ENCODE data around the gene GPR143.

GPR143 gene

GRCh38 chrX:9701790-9702189 lies 63.9 kb downstream of the GPR143 start:
- ATAC-seq, result no peak
- TF ChIP-seq RARB (CRISPR knock-in tag; IDR thresholded peaks at IDR 0.05) (no peak), TCF4 (CRISPR knock-in tag; IDR thresholded peaks at IDR 0.05; ENCODE audit: borderline replicate concordance) (no peak)

DNA sequence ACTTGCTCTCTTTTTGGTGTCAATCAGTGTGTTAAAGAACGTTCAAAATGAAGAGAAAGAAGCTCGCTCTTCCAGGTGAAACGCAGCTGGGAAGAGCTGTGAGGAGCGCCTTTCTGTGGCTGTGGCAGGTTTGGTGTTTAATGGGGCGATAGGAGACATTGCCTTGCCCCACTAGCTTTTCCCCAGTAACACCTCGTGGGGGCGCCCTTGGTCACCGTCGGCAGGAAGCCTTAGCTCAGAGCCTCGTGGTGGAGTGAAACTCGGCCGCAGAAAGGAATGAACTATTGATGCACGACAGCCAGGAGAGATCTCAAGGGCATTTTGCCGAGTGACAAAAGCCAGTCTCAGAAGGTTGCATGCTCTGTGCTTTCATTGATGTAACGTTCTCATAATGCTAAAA lies 65.1 kb downstream of the GPR143 start:
- no peak for ATAC-seq
- TF ChIP-seq TCF4 (CRISPR knock-in tag; IDR thresholded peaks at IDR 0.05; ENCODE audit: borderline replicate concordance), result no peak

GRCh38 chrX:9698576-9698975 lies 67.1 kb downstream of the GPR143 start:
- ATAC-seq, result no peak
- TF ChIP-seq RARB (CRISPR knock-in tag; IDR thresholded peaks at IDR 0.05), result no peak
- TF ChIP-seq ZNF565 (CRISPR knock-in tag; conservative IDR thresholded peaks at IDR 0.05; ENCODE audit: low read depth), result no peak

- no peak for ATAC-seq
- TF ChIP-seq TOX (CRISPR knock-in tag; IDR thresholded peaks at IDR 0.05; ENCODE audit: borderline replicate concordance) (no peak), CSDC2 (CRISPR knock-in tag; IDR thresholded peaks at IDR 0.05) (no peak), ISL1 (CRISPR knock-in tag; IDR thresholded peaks at IDR 0.05) (no peak), SNAI2 (CRISPR knock-in tag; IDR thresholded peaks at IDR 0.05) (no peak), TCF4 (CRISPR knock-in tag; IDR thresholded peaks at IDR 0.05; ENCODE audit: borderline replicate concordance) (no peak), TSHZ2 (CRISPR knock-in tag; IDR thresholded peaks at IDR 0.05) (no peak), ESRRG (CRISPR knock-in tag; IDR thresholded peaks at IDR 0.05) (no peak), ZNF565 (CRISPR knock-in tag; conservative IDR thresholded peaks at IDR 0.05; ENCODE audit: low read depth) (no peak), OSR1 (CRISPR knock-in tag; IDR thresholded peaks at IDR 0.05) (no peak), ZC3H10 (CRISPR knock-in tag; IDR thresholded peaks at IDR 0.05) (no peak), ARNTL (CRISPR knock-in tag; IDR thresholded peaks at IDR 0.05; ENCODE audit: borderline replicate concordance, low read depth) (no peak), ZFP30 (CRISPR knock-in tag; IDR thresholded peaks at IDR 0.05) (no peak), ZFP3 (CRISPR knock-in tag; IDR thresholded peaks at IDR 0.05) (no peak), PPARA (CRISPR knock-in tag; IDR thresholded peaks at IDR 0.05; ENCODE audit: borderline replicate concordance) (no peak)
- TF ChIP-seq, protein P1, sequence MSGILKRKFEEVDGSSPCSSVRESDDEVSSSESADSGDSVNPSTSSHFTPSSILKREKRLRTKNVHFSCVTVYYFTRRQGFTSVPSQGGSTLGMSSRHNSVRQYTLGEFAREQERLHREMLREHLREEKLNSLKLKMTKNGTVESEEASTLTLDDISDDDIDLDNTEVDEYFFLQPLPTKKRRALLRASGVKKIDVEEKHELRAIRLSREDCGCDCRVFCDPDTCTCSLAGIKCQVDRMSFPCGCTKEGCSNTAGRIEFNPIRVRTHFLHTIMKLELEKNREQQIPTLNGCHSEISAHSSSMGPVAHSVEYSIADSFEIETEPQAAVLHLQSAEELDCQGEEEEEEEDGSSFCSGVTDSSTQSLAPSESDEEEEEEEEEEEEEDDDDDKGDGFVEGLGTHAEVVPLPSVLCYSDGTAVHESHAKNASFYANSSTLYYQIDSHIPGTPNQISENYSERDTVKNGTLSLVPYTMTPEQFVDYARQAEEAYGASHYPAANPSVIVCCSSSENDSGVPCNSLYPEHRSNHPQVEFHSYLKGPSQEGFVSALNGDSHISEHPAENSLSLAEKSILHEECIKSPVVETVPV (CRISPR knock-in tag; IDR thresholded peaks at IDR 0.05), result no peak
Measured at GRCh38 chrX:9693307-9694001, 72.2 kb downstream of the GPR143 start.

DNA sequence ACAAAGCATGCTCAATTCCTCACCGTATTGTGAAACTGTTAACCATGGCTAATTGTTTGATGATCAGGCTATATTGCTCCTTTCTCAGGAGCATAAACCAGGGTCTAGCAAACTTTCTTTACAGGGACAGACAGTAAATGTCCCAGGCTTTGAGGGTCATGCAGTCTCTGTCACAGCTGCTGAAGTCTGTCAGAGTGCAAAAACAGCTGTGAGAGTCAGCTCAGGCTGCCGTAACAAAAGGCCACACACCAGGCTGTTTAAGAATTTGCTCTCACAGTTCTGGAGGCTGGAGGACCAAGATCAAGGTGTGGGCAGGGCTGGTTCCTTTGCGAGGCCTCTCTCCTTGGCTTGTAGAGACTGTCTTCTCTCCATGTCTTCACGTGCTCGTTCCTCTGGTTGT lies 75.6 kb downstream of the GPR143 start:
- no peak for TF ChIP-seq OSR1 (CRISPR knock-in tag; IDR thresholded peaks at IDR 0.05)
- TF ChIP-seq TOX (CRISPR knock-in tag; IDR thresholded peaks at IDR 0.05; ENCODE audit: borderline replicate concordance), result no peak
- TF ChIP-seq RARB (CRISPR knock-in tag; IDR thresholded peaks at IDR 0.05), result no peak
- TF ChIP-seq CREB5 (CRISPR knock-in tag; IDR thresholded peaks at IDR 0.05; ENCODE audit: low read depth), result no peak
- no peak for TF ChIP-seq GLIS3 (CRISPR knock-in tag; IDR thresholded peaks at IDR 0.05)
- no peak for TF ChIP-seq ZC3H10 (CRISPR knock-in tag; IDR thresholded peaks at IDR 0.05)
- no peak for TF ChIP-seq TSHZ2 (CRISPR knock-in tag; IDR thresholded peaks at IDR 0.05)
- TF ChIP-seq, protein P1 (CRISPR knock-in tag; IDR thresholded peaks at IDR 0.05), result no peak
- no peak for TF ChIP-seq BACH2 (CRISPR knock-in tag; IDR thresholded peaks at IDR 0.05; ENCODE audit: borderline replicate concordance)
- TF ChIP-seq ISL1 (CRISPR knock-in tag; IDR thresholded peaks at IDR 0.05), result no peak
- no peak for TF ChIP-seq POU6F1 (CRISPR knock-in tag; IDR thresholded peaks at IDR 0.05; ENCODE audit: borderline replicate concordance, low read depth)
- TF ChIP-seq TCF4 (CRISPR knock-in tag; IDR thresholded peaks at IDR 0.05; ENCODE audit: borderline replicate concordance), result no peak
- no peak for TF ChIP-seq ARNTL (CRISPR knock-in tag; IDR thresholded peaks at IDR 0.05; ENCODE audit: borderline replicate concordance, low read depth)

More for the DNA sequence above, 75.6 kb downstream of the GPR143 start:
- no peak for ATAC-seq
